ENCODE results near the gene SEC24C. TPM values are rescaled to one million over a fixed set of nuclear protein-coding genes. Genes with fewer than 3 reads are reported as not detected.
"Not testable (repeated sequence)": the region's sequence is repeated elsewhere in the genome, so short reads cannot be mapped to it uniquely, and the experiment has no call there.

The SEC24C gene
- total RNA-seq, 1 donor from 2014 or later: 102 TPM

- DNase-seq (ENCODE audit: low spot score); H3K4me1 Mint-ChIP-seq (ENCODE audit: unreplicated experiment); H3K4me3 Mint-ChIP-seq (ENCODE audit: unreplicated experiment): not testable (repeated sequence)
Measured at GRCh38 chr10:73711683-73712082, 32.5 kb upstream of the SEC24C start.

GRCh38 chr10:73713912-73714311, 30.3 kb upstream of the SEC24C start:
- H3K4me1 Mint-ChIP-seq (ENCODE audit: unreplicated experiment); DNase-seq (ENCODE audit: low spot score); H3K36me3 Mint-ChIP-seq (ENCODE audit: low read depth, unreplicated experiment); H3K27me3 Mint-ChIP-seq (ENCODE audit: unreplicated experiment); H3K4me3 Mint-ChIP-seq (ENCODE audit: unreplicated experiment); H3K9me3 Mint-ChIP-seq (ENCODE audit: unreplicated experiment); H3K27ac Mint-ChIP-seq (ENCODE audit: unreplicated experiment): not testable (repeated sequence)

More at GRCh38 chr10:73711683-73712082, 32.5 kb upstream of the SEC24C start:
- not testable (repeated sequence) for H3K27me3 Mint-ChIP-seq (ENCODE audit: unreplicated experiment); H3K27ac Mint-ChIP-seq (ENCODE audit: unreplicated experiment); H3K9me3 Mint-ChIP-seq (ENCODE audit: unreplicated experiment); H3K36me3 Mint-ChIP-seq (ENCODE audit: low read depth, unreplicated experiment)

GRCh38 chr10:73714483-73714882, 29.7 kb upstream of the SEC24C start:
- H3K9me3 Mint-ChIP-seq (ENCODE audit: unreplicated experiment); H3K27ac Mint-ChIP-seq (ENCODE audit: unreplicated experiment); DNase-seq (ENCODE audit: low spot score); H3K4me1 Mint-ChIP-seq (ENCODE audit: unreplicated experiment); H3K36me3 Mint-ChIP-seq (ENCODE audit: low read depth, unreplicated experiment); H3K27me3 Mint-ChIP-seq (ENCODE audit: unreplicated experiment); H3K4me3 Mint-ChIP-seq (ENCODE audit: unreplicated experiment): not testable (repeated sequence)

- not testable (repeated sequence) for H3K9me3 Mint-ChIP-seq (ENCODE audit: unreplicated experiment); H3K36me3 Mint-ChIP-seq (ENCODE audit: low read depth, unreplicated experiment); H3K4me1 Mint-ChIP-seq (ENCODE audit: unreplicated experiment); DNase-seq (ENCODE audit: low spot score); H3K27ac Mint-ChIP-seq (ENCODE audit: unreplicated experiment); H3K27me3 Mint-ChIP-seq (ENCODE audit: unreplicated experiment); H3K4me3 Mint-ChIP-seq (ENCODE audit: unreplicated experiment)
Measured at GRCh38 chr10:73715179-73716156, 28.7 kb upstream of the SEC24C start.

GRCh38 chr10:73716251-73716650, 27.9 kb upstream of the SEC24C start:
- Mint-ChIP-seq H3K36me3 (ENCODE audit: low read depth, unreplicated experiment) (peaks cover 14% of the 10 kb centered on the region), H3K4me3 (ENCODE audit: unreplicated experiment) (no peak overlapping the region), H3K27me3 (ENCODE audit: unreplicated experiment) (no peaks in the 10 kb centered on the region), H3K27ac (ENCODE audit: unreplicated experiment) (no peak overlapping the region), H3K4me1 (ENCODE audit: unreplicated experiment) (peaks cover 8% of the 10 kb centered on the region), H3K9me3 (ENCODE audit: unreplicated experiment) (no peaks in the 10 kb centered on the region)
- no peak for TF ChIP-seq CTCF (IDR thresholded peaks at IDR 0.05; ENCODE audit: unreplicated experiment)
- DNase-seq (ENCODE audit: low spot score): no peak

- no peaks in the 10 kb centered on the region for H3K27me3 Mint-ChIP-seq (ENCODE audit: unreplicated experiment)
- H3K9me3 Mint-ChIP-seq (ENCODE audit: unreplicated experiment): no peaks in the 10 kb centered on the region
- peaks cover 8% of the 10 kb centered on the region for H3K4me1 Mint-ChIP-seq (ENCODE audit: unreplicated experiment)
- no peak for TF ChIP-seq CTCF (IDR thresholded peaks at IDR 0.05; ENCODE audit: unreplicated experiment)
- no peak for DNase-seq (ENCODE audit: low spot score)
- no peak overlapping the region for H3K4me3 Mint-ChIP-seq (ENCODE audit: unreplicated experiment)
- H3K36me3 Mint-ChIP-seq (ENCODE audit: low read depth, unreplicated experiment): peaks cover 14% of the 10 kb centered on the region
- H3K27ac Mint-ChIP-seq (ENCODE audit: unreplicated experiment): peak overlapping the region; percentile 30
Measured at GRCh38 chr10:73717556-73717955, 26.6 kb upstream of the SEC24C start.

GRCh38 chr10:73720561-73720960, 23.6 kb upstream of the SEC24C start:
- H3K4me1 Mint-ChIP-seq (ENCODE audit: unreplicated experiment); H3K4me3 Mint-ChIP-seq (ENCODE audit: unreplicated experiment); H3K27me3 Mint-ChIP-seq (ENCODE audit: unreplicated experiment); H3K9me3 Mint-ChIP-seq (ENCODE audit: unreplicated experiment); DNase-seq (ENCODE audit: low spot score): not testable (repeated sequence)
- Mint-ChIP-seq H3K36me3 (ENCODE audit: low read depth, unreplicated experiment) (peaks cover 19% of the 10 kb centered on the region), H3K27ac (ENCODE audit: unreplicated experiment) (peak overlapping the region; percentile 86)
